ENCODE data around the gene MTTP.

GRCh38 chr4:99593781-99594641 lies 19.4 kb downstream of the MTTP start:
- TF ChIP-seq, protein P1, sequence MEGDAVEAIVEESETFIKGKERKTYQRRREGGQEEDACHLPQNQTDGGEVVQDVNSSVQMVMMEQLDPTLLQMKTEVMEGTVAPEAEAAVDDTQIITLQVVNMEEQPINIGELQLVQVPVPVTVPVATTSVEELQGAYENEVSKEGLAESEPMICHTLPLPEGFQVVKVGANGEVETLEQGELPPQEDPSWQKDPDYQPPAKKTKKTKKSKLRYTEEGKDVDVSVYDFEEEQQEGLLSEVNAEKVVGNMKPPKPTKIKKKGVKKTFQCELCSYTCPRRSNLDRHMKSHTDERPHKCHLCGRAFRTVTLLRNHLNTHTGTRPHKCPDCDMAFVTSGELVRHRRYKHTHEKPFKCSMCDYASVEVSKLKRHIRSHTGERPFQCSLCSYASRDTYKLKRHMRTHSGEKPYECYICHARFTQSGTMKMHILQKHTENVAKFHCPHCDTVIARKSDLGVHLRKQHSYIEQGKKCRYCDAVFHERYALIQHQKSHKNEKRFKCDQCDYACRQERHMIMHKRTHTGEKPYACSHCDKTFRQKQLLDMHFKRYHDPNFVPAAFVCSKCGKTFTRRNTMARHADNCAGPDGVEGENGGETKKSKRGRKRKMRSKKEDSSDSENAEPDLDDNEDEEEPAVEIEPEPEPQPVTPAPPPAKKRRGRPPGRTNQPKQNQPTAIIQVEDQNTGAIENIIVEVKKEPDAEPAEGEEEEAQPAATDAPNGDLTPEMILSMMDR (IDR thresholded peaks at IDR 0.05) = no peak
- TF ChIP-seq POLR2A (IDR thresholded peaks at IDR 0.05) (no peak), EP300 (IDR thresholded peaks at IDR 0.05) (no peak)

Data from ovary (tissue), 3 donors.